BJ (cell line): ENCODE results near the gene ZFYVE16. TPM values are rescaled to one million over a fixed set of nuclear protein-coding genes. Genes with fewer than 3 reads are reported as not detected.
"Not testable (repeated sequence)": the region's sequence is repeated elsewhere in the genome, so short reads cannot be mapped to it uniquely, and the experiment has no call there.

ENCODE experiments used
- CTCF ChIA-PET: fragments of 350-600 bp; formaldehyde crosslinking; extraction: SDS; loops from one replicate; lab custom pipeline; 2021; ENCODE audit warnings: antibody characterized with exemption, inconsistent platforms; lab: Yijun Ruan, JAX
- POLR2A ChIA-PET: fragments of 300-600 bp; sonication (Branson Sonifier 250); formaldehyde crosslinking; extraction: SDS; loops from one replicate; lab custom pipeline; 2021; ENCODE audit warnings: antibody characterized with exemption; lab: Charles Lee
- DNase-seq: peaks from one replicate; pipeline ENCODE4 v3.0.0-alpha.2; 2011; ENCODE audit warnings: low read depth
- H3K27me3 ChIP-seq: 2 replicates; pipeline ENCODE4 v1.6.0; 2011; ENCODE audit warnings: low read length; ENCODE audit not compliant: control insufficient read depth, insufficient read depth
- H3K36me3 ChIP-seq: 2 replicates; pipeline ENCODE4 v1.5.1; 2011; ENCODE audit warnings: low read length; ENCODE audit not compliant: control insufficient read depth, insufficient read depth
- H3K4me3 ChIP-seq: 2 replicates; pipeline ENCODE4 v1.5.1; 2011; ENCODE audit warnings: low read depth, mild to moderate bottlenecking, control low read depth, low read length
- CTCF ChIP-seq: IDR thresholded peaks from 2 replicates; pipeline ENCODE4 v1.5.1; 2011; ENCODE audit warnings: low read depth, mild to moderate bottlenecking, control low read depth, inconsistent platforms, low read length, moderate library complexity; ENCODE audit not compliant: insufficient read depth
- polyA plus RNA-seq: library from polyadenylated mRNA; depleted of rRNA; stranded (reverse); fragments of >200 nt; gene quantifications from 2 replicates; pipeline ENCODE4 v1.2.3, GENCODE V29; 2011

The ZFYVE16 gene
- polyA plus RNA-seq, 1 experiment, result 4.9 TPM

- Histone ChIP-seq H3K36me3 (peaks cover 2% of the 10 kb centered on the region; the same call in 1 of the 2 replicates), H3K27me3 (no peaks in the 10 kb centered on the region), H3K4me3 (peak within 1 kb of the TSS; percentile 64)
- peak; percentile 60 for DNase-seq
- ChIA-PET POLR2A (interaction anchor here (0.7 kb wide), 1 partner anchor 228 kb away, joined by 4 read pairs; no protein-coding TSS in a partner anchor), CTCF (interaction anchor here (0.8 to 1.5 kb wide), 2 partner anchors 21 to 181 kb away, joined by 3 to 4 read pairs; no protein-coding TSS in a partner anchor)
- peak; percentile 32; the same call in 1 of the 2 replicates for TF ChIP-seq CTCF
Measured at GRCh38 chr5:80487829-80488721, 80.2 kb downstream of the ZFYVE16 start, which contains the start of gene FAM151B. TSS of gene FAM151B (plus strand) at chr5:80488100. CDS start at chr5:80488124, 24 bp downstream.

DNA sequence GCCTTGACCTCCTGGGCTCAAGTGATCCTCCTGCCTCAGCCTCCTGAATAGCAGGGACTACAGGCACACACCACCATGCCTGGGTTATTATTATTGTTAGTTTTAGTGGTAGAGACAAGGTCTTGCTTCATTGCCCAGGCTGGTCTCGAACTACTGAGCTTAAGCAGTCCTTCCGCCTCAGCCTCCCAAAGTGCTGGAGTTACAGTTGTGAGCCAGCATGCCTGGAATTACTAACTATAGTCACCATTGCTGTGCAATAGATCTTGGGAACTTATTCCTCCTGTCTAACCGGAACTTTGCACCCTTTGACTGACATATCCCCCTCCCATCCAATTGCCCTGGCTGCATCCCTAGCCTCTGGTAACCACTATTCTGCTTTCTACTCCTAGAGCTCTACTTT is 83.4 kb downstream of the ZFYVE16 start:
- Histone ChIP-seq H3K36me3 (no peaks in the 10 kb centered on the region), H3K27me3 (no peaks in the 10 kb centered on the region), H3K4me3 (no peak overlapping the region)
- ChIA-PET CTCF (interaction anchor here (1.0 kb wide), 1 partner anchor 10 kb away, joined by 3 read pairs; no protein-coding TSS in a partner anchor), POLR2A (no interaction called here)
- DNase-seq, result no peak
- no peak for TF ChIP-seq CTCF

DNA sequence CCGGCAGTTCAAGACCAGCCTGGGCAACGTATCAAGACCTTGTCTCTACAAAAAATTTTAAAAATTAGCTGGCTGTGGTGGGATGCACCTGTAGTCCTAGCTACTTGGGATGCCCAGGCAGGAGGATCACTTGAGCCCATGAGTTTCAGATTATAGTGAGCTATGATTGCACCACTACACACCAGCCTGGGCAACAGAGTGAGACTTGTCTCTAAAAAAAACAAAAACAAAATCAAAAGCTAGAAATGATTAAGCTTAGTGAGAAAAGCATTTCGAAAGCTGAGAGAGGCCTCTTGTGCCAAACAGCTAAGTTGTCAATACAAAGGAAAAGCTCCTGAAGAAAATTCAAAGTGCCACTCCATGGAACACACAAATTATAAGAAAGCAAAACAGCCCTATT is 84.9 kb downstream of the ZFYVE16 start:
- Histone ChIP-seq H3K27me3 (no peaks in the 10 kb centered on the region), H3K36me3 (no peaks in the 10 kb centered on the region), H3K4me3 (no peak overlapping the region)
- POLR2A ChIA-PET, result no interaction called here
- CTCF ChIA-PET, result no interaction called here
- TF ChIP-seq CTCF, result no peak
- DNase-seq, result no peak

DNA sequence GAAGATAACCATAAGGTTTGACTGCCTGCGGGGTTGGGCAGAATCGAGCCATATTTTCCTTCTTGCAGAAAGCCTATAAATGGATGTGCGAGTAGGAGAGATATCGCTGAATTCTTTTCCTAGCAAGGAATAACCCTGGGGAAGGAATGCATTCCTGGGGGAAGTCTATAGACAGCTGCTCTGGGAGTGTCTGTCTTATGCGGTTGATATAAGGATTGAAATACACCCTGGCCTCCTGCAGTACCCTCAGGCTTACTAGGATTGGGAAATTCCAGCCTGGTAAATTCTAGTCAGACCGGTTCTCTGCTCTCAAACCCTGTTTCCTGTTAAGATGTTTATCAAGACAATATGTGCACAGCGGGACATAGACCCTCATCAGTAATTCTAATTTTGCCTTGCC is 85.6 kb downstream of the ZFYVE16 start:
- H3K27me3 ChIP-seq, DNase-seq, CTCF ChIA-PET, H3K36me3 ChIP-seq, POLR2A ChIA-PET, H3K4me3 ChIP-seq: not testable (repeated sequence)

- H3K4me3 ChIP-seq, result no peak overlapping the region
- TF ChIP-seq CTCF, result no peak
- DNase-seq, result no peak
- H3K27me3 ChIP-seq, result no peaks in the 10 kb centered on the region
- no peaks in the 10 kb centered on the region for H3K36me3 ChIP-seq
- POLR2A ChIA-PET, result no interaction called here
- CTCF ChIA-PET, result no interaction called here
Measured at GRCh38 chr5:80495891-80496290, 88.0 kb downstream of the ZFYVE16 start.
